ENCODE results near the gene ZNF174.

ZNF174 gene

GRCh38 chr16:3400779-3401688 lies at the start of gene ZNF174, which contains the start of gene ZSCAN32:
TSS of gene ZNF174 (plus strand) at chr16:3401215. CDS start at chr16:3402005, 790 bp downstream.
TSS of gene ZSCAN32 (minus strand) at chr16:3401004. CDS start at chr16:3397557, 3,447 bp downstream.
- DNase-seq, result peak; percentile 99

- DNase-seq, result no peak
Measured at GRCh38 chr16:3355589-3355988, 45.4 kb upstream of the ZNF174 start, which contains the start of gene OR2C1. TSS of gene OR2C1 (plus strand) at chr16:3355889. CDS start at chr16:3355941, 52 bp downstream.

GRCh38 chr16:3356118-3356517 lies 44.9 kb upstream of the ZNF174 start:
- no peak for DNase-seq

GRCh38 chr16:3358871-3359270 lies 42.1 kb upstream of the ZNF174 start:
- no peak for DNase-seq

- no peak for DNase-seq
Measured at GRCh38 chr16:3362931-3363330, 38.1 kb upstream of the ZNF174 start.

GRCh38 chr16:3363793-3364192 lies 37.2 kb upstream of the ZNF174 start:
- DNase-seq, result peak; percentile 10

- peak; percentile 96 for DNase-seq
Measured at GRCh38 chr16:3364774-3365427, 36.1 kb upstream of the ZNF174 start.

GRCh38 chr16:3369073-3369472 lies 31.9 kb upstream of the ZNF174 start:
- DNase-seq, result no peak

- DNase-seq, result no peak
Measured at GRCh38 chr16:3375680-3376079, 25.3 kb upstream of the ZNF174 start.

GRCh38 chr16:3377917-3378316 lies 23.1 kb upstream of the ZNF174 start:
- no peak for DNase-seq

GRCh38 chr16:3383045-3383448 lies 18.0 kb upstream of the ZNF174 start:
- no peak for DNase-seq

GRCh38 chr16:3388325-3388724 lies 12.7 kb upstream of the ZNF174 start:
- no peak for DNase-seq

GRCh38 chr16:3389663-3390338 lies 11.2 kb upstream of the ZNF174 start:
- no peak for DNase-seq

GRCh38 chr16:3400446-3400778 lies 603 bp upstream of the ZNF174 start:
- no peak for DNase-seq

- no peak for DNase-seq
Measured at GRCh38 chr16:3401719-3402397, 843 bp downstream of the ZNF174 start.

- DNase-seq, result no peak
Measured at GRCh38 chr16:3408561-3409197, 7.7 kb downstream of the ZNF174 start.

GRCh38 chr16:3413730-3414379 lies 12.8 kb downstream of the ZNF174 start:
- DNase-seq, result no peak

GRCh38 chr16:3431779-3432219 lies 30.8 kb downstream of the ZNF174 start:
- peak; percentile 95 for DNase-seq

GRCh38 chr16:3434373-3434772 lies 33.4 kb downstream of the ZNF174 start:
- no peak for DNase-seq

GRCh38 chr16:3439637-3440036 lies 38.6 kb downstream of the ZNF174 start:
- DNase-seq, result no peak
